GM19438 (cell line): Measurements from ENCODE around the gene PARP1.
"Not testable (repeated sequence)": the region's sequence is repeated elsewhere in the genome, so short reads cannot be mapped to it uniquely, and the experiment has no call there.

Experiments
- ATAC-seq: cut with Tn5 transposase; IDR thresholded peaks from one replicate; pipeline ENCODE4 v1.9.1; 2021; ENCODE audit warnings: low read depth; ENCODE audit not compliant: unreplicated experiment

The PARP1 gene

GRCh38 chr1:226357416-226357815 lies 50.5 kb downstream of the PARP1 start:
- no peak for ATAC-seq

- no peak for ATAC-seq
Measured at GRCh38 chr1:226355669-226356551, 52.0 kb downstream of the PARP1 start.

- no peak for ATAC-seq
Measured at GRCh38 chr1:226355016-226355415, 52.9 kb downstream of the PARP1 start.

- no peak for ATAC-seq
Measured at GRCh38 chr1:226353698-226354525, 54.0 kb downstream of the PARP1 start.

GRCh38 chr1:226351709-226352108 lies 56.2 kb downstream of the PARP1 start:
- ATAC-seq = no peak

GRCh38 chr1:226350519-226350865 lies 57.4 kb downstream of the PARP1 start:
- ATAC-seq = peak; percentile 9

- peak; percentile 53 for ATAC-seq
Measured at GRCh38 chr1:226349801-226350518, 57.9 kb downstream of the PARP1 start.

- no peak for ATAC-seq
Measured at GRCh38 chr1:226349081-226349480, 58.8 kb downstream of the PARP1 start.

GRCh38 chr1:226344441-226345259 lies 63.2 kb downstream of the PARP1 start:
- no peak for ATAC-seq

GRCh38 chr1:226342656-226343055 lies 65.2 kb downstream of the PARP1 start:
- ATAC-seq = no peak

- ATAC-seq = not testable (repeated sequence)
Measured at GRCh38 chr1:226340111-226340510, 67.8 kb downstream of the PARP1 start.

GRCh38 chr1:226337276-226337875 lies 70.5 kb downstream of the PARP1 start:
- no peak for ATAC-seq

- ATAC-seq = no peak
Measured at GRCh38 chr1:226335661-226336060, 72.2 kb downstream of the PARP1 start.

GRCh38 chr1:226332947-226333346 lies 74.9 kb downstream of the PARP1 start:
- no peak for ATAC-seq

- no peak for ATAC-seq
Measured at GRCh38 chr1:226329237-226329636, 78.7 kb downstream of the PARP1 start.

GRCh38 chr1:226327761-226328162 lies 80.1 kb downstream of the PARP1 start:
- no peak for ATAC-seq

- no peak for ATAC-seq
Measured at GRCh38 chr1:226325178-226325577, 82.7 kb downstream of the PARP1 start.

GRCh38 chr1:226324479-226324878 lies 83.4 kb downstream of the PARP1 start:
- no peak for ATAC-seq

- ATAC-seq = no peak
Measured at GRCh38 chr1:226322986-226323385, 84.9 kb downstream of the PARP1 start.

- no peak for ATAC-seq
Measured at GRCh38 chr1:226320930-226321329, 87.0 kb downstream of the PARP1 start.
